Suppressor macrophage (primary cell): Measurements from ENCODE around the gene CCDC141.
A peak's percentile ranks its signal among the peaks of the same experiment; 100 is the strongest.

Experiments
- DNase-seq, 4 experiments: peaks; one replicate each; pipeline ENCODE4 v3.0.0-alpha.2; 2020 to 2022

Gene CCDC141

DNA sequence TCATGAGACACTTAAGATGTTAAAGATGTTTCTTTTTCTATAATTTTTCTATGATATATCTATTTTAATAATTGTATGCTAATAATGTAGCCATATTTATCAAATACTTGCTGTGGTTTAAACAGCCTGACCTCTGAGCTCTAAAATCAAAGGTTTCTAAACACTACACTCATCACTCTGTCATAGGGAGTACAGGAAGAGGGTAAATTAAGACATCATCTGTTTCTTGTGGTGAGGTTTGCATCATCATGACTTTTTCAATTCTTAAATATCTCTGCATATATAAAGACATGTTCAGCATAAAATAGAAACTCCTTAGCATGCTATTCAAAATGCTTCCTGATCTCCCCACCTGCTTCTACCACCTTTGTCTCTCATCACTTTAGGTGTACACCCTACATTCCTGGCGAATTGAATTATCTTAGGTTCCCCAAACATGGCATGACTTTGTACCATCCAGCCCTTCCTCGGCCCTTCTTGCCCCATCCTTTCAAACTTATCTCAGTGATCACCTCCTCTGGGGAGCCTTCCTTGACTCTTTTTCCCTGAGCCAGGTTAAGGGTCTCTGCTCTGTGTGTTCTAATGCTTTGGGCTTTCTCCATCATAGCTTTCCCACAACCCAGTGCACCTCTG, 137.4 kb downstream of the CCDC141 start:
- peak in 2 of 4 experiments; percentile 21 to 22 for DNase-seq

DNA sequence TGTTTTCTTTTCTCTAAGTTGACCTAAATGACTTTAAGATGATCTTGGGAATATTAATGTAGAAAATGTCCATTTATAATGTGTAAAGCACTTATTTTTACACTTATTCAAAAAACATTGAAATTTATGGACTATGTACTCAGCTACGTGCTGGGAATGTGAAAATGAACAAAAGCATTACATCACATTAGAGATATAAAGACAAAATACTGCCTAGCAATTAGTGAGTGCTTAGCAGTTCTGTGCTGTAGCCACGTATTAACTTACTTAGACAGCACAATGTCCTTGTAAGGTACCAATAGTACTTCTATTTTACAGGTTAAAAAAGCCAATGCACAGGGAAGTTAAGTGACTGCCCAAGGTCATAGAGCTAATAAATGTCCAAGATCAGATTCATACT, 138.9 kb downstream of the CCDC141 start:
- DNase-seq, result no peak

DNA sequence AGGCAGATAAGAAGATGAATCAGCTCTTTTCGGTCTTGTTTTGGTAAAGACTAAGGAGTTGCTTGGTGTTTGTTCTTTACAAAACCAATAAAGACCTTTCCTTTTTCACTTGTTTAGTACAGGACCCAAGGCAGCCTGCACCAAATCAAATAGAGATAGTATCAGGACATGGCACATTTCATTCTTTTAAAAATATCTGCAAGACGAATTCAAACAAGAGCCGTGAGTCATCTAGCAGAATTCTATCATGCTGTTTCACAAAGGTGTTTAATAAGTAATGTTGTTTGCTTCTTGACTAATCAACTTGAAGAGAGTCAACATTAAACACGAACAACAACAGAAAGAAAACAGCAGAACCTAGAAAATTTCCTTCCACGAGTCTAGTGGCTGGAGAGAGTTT, 139.9 kb downstream of the CCDC141 start:
- no peak for DNase-seq

DNA sequence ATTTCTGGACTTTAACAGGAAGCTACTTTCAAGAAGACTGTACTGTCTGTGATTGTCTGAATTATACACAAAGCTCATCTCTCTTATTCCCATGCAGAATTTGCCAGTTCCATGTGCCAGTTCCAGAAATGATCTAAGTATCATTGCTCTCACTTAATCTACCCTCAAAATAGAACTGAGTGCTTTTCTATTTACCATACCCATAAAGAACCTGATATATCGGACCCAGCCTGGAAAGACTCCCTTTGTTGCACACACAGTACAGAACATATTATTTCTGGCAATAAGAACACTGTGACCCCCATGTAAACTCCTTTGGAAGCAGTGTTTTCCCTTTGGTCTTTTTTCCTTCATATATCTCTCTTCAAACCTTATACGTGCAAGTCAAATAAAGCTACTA, 140.4 kb downstream of the CCDC141 start:
- no peak for DNase-seq

DNA sequence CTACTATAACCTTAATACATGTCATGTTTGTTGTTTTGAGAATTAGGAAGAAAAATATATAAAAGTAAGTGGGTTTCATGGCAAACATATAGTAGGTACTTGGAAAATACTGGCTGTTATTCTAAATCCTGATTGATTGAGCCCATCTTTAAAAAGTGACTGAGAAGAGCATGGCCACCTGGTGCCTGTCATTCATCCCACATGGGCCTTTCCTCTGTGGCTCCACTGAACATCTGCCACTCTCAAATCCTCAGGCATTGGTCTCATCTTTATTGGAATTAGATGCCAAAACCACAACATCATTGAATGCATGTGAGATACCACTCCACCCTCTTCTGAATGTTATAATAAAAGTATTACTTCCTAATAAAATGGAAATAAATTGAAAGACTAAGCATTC, 141.1 kb downstream of the CCDC141 start:
- DNase-seq, result no peak

DNA sequence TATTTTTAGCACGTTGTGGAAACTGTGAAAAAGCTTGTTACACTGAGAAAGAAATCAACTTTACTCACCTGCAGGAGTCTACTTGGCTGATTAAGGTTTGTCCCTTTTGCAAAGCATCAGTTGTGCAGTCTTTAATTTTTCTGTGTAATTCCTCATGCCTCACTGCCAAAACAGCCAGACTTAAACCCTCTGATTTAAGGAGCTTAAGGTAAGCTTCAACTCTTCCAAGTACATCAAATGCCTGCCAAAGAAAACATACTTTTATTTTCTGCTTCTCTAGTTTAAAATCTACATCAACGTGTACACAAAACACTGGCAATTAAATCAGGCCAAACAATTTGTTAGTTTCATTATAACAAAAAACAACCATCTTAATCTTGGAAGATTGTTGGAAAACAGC, 144.7 kb downstream of the CCDC141 start:
- DNase-seq, result no peak

DNA sequence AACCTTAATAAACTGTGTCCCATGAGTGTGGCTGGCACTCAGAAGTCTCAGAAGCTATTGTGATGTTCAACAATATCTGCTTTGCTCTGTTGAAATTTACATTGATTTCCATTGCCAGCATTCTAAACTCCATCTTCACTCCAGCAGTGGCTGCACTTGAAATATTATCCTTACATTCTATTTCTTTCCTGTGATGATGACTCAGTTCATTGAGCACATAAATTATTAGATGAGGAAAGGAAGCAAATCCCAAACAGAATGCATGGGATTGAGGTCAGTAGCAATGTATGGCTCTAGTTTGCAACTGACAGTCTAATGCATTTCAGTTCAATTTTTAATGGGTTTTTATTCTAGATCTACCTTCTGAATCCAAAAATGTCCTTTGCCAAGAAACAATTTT, 150.3 kb downstream of the CCDC141 start:
- DNase-seq, result no peak

DNA sequence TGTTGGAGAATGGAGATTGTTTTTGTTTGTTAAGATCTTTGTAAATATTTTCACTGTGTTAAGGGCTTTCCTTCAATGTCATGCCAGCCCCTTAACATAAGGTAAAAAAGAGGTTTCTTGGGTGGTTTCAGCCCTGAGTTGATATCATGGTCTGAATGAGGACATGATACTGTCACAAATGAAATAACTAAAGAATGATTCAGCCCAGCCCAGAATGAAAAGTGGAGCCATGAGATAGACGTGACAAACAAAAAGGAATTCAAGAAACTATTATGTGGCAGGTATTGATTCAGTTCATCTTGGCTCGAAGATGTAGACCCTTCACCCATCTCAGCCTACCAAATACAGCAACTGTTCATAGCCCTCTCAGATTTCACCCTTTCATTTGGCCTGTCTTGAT, 154.1 kb downstream of the CCDC141 start:
- DNase-seq, result no peak

DNA sequence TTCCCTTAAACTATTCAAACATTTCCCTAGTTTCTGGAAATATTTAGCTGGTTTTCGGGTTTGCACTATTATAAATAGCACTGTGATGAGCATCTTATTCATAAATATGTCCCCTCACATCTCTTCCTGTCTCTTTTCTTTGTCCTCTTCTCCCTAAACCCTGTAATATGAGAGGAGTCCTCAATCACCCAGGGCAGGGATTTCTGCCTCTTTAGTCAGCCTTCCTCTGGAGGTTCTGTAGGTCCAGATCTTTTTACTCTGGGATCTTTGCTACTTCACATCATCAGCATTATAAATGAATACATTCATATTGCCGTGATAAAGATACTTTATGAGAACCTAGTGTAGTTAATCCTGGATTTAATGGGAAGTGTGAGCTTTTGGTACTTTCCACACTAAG, 154.8 kb downstream of the CCDC141 start:
- no peak for DNase-seq

DNA sequence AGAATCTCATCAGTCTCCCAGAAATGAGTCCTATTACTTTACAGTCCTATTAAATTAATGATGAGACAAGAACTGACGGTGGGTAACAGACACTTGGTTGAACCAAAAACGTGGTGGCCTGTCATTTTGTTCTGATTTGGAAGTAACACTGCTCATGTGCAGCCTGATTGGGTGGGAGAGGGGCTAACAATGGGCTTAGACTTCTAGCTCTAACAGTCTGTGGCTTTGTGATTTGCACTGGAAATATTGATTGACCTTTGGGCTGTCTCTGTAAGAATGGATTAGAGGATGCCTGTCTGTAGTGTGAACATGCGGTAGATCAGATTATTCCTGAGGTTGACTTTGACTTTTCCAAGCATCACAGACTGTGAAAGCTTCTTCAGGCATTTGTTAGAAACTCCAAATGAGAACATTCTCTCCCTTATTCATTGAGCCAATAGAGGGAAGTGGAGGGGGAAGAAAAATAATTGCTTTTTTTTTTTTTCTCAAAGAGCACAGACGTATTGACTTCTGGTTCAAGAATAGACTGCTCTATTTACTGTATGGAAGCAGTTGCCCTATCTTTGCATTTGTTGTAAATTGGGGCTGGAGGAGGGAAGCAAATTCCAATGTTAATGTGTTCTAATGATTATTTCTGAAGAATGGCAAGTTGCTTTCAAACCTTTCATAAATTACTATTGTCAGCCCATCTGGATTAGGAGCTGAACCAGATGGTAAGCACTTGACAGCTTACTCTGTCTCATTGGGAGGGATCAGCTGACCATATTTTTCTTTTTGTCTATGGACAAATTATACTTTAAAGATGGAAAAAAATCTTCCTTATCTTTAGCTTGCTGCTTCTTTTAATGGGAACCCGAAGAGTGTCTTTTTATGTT, 156.9 kb downstream of the CCDC141 start:
- no peak for DNase-seq

DNA sequence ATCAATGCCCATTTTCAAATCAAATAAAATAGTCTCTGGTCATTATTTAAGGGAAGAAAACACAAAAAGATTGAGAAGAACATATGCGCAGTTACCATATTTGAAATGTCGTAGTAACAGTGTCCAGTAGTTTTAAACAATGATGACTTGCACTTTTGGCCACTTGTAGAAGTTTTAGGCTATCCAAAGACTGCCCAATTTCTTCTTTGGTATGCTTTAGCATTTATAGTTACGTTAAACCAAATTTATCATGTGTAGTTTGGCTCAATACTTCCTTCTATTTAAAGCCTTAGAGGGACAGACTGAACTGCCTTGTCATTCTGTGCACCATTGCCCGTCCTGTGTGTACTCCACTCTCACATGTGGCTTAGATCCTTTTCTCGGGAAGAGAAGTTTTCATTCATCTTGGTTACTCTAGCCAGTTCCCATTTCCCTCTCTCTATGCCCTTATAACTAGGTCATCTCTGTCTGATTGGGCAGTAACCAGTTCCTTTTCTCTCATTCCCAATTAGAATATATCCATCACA, 157.9 kb downstream of the CCDC141 start:
- DNase-seq, result peak in 3 of 4 experiments; percentile 3 to 7 (median 6)

DNA sequence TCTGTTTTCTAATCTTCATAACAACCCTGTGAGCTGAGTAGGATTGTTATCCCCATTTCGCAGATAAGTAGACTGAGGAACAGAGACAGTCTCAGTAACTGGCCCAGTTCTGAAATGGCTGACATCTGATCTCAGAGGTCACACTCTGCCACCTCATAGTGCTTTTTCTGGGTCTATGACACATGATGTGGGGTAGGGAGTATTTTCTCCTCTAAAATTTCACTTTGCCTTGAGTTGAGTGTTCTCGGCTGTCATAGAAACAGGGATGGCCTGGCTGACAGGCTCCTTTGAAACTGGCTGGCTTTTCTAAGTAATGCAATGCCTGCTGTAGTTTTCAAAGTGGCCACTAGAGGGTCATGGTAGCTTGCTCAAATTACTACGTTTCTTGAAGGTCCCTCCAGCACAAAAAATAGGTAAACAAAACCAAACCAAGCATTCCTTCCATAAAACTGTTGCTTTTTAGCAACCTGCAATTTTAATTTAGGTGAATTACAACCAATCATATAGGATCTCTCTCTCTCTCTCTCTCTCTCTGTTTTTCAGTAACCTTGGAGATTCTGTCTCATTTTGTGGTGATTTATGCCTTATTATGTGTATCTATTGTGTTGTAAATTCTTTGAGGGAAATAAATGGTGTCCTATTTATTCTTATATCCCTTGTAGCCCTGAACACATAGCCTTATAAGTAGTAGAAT, 158.5 kb downstream of the CCDC141 start:
- peak; percentile 68 to 83 (median 80) for DNase-seq

DNA sequence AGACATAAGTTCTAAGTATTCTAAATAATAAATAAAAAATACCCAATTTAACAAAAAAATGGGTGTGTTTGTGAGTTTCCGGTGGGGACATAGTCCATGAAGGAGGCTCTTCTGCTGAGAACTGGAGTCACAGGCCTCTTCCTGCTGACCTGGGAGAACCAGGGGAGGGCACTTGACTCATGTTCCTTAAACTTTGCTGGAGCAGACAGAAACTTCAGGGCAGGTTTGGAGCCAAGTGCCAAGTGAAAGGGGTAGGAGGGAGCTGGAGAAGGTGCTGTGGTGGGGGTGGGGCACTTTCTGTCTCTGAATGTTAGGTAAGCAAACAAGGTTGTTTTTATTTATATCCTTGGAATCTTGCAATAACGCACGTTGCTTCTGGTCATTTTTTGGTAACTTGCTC, 163.9 kb downstream of the CCDC141 start:
- DNase-seq, result no peak

DNA sequence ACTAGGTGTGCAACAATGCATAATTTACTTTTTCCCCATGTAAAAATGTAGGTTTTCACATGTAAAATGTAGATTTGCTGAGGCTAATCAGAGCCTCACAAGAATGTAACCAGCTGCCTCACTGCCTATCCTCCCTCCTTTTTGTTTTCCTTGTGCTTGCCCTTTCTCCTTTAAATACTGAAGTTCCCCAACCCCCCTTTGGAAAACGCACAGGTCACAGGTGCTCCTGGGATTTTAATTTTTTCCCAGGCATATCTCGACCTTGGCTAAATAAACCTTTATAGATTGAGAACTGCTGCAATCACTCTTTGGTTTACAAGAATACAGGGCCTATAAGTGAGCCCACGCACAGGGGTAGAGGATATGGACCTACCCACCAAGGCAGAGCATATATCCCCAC, 165.5 kb downstream of the CCDC141 start:
- DNase-seq, result no peak

DNA sequence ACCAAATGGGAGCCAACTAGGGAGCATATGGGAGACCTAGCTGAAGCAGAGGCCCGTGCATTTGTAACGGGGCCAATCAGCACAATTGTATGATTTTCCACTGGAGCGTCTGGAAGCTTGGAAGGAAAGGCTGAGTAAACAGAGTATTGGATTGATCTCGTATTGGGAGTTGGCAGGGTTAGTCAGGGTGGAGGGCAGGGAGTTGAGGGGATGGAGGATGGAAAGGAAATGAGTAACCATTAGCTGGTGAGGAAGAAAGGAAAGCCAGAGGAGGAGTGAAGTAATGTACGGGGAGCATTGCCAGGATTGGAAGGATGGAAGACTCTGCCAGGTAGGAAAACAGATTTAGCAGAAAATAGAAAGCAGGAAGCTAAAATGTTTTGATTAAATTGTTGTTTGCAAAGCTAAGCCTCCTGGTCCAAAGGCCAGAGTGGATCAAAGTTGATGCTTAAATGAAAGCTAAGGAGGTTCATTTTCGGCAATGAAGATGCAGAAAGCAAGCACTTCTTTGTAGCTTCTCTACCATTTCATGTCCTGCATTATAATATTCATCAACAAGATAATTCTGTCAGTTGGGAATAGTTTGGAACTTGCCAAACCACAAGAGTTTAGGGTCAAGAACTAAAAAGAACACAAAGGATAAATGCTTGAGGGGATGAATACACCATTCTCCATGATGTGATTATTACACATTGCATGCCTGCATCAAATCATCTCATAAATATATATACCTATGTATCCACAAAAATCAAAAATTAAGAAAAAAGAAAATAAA, 167.1 kb downstream of the CCDC141 start:
- no peak for DNase-seq

DNA sequence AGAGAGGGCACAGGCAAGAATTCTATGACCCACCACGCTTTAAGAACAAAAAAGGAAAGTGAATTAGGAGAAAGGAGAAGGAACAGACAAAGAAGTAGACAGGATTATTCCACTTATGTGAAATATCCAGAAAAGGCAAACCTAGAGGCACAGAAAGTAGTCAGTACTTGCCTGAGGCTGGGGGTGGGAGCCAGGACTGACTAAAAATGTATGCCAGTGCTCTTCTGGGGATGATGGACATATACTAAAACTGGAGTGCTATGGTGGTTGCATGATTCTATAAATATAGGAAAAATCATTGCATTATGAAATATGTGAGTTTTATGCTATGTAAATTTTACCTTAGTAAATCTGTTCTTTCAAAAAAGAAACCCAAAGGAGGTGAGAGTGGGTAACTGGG, 168.9 kb downstream of the CCDC141 start:
- DNase-seq, result no peak

DNA sequence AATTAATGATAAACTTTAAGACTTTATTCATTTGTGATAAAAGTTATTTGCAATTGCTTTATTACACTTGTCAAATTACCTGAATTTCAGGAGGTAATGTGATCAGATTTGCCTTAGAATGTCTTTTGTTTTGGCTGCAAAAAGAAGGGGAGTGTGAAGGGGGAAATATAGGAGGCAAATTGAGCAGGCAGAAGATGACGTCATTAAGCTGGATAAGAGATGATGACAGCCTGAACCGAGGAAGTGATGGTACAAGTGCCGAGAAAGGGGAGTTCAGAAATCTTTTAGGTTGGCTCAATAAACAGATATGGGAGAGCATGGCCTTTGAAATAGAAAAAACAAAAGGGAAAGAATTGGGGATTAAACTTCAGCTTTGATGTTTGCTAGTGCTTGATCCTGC, 169.7 kb downstream of the CCDC141 start:
- no peak for DNase-seq

DNA sequence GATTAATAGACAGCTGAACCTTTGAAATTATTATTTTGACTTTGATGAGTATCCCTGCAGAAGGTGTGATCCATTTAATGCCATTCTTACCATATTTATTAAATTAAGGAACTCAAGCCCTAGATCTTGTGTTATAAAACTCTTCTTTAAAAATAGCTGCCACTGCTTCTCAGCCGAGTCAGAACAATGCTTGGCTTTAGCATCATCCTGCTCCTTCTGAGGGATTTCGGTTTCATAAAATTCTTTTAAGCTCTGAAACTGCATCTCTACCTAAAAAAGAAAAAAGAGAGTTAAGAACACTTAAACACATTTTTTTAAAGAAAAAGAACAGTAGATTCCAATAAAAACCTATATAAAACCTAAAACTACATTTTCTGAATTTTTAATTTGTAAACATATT, 172.1 kb downstream of the CCDC141 start:
- DNase-seq, result no peak

DNA sequence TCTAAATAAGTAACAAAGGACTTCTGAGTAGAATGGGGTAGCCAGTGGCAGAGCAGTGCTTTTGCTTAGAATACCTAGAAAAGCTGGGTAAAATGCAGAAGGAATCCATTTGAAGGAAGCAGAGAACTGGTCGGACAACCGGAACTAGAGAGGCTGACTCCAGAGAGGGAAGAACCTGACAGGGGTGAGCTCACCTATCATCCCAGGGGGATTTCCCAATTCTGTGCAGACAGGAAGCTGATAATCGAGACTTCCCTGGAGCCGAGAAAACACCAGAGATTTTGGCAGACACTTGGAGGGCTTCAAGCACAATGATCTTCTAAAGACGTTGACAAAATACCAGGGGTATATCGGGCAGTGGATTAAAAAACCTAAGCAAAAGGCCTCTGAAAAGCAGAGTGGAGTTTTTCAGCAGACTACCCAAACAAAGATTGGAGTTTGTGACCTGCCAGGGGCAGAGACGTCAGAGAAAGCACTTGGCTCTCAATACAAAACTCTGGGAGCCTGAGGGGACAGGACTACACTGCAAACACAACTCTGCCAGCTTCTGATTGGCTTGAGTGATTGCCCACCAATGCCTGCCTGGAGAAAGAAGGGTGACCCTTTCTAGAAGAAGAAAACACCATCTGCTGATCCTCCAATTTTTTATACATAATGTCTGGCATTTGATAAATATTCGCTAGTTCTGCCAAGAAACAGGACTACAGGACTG, 175.3 kb downstream of the CCDC141 start:
- no peak for DNase-seq

DNA sequence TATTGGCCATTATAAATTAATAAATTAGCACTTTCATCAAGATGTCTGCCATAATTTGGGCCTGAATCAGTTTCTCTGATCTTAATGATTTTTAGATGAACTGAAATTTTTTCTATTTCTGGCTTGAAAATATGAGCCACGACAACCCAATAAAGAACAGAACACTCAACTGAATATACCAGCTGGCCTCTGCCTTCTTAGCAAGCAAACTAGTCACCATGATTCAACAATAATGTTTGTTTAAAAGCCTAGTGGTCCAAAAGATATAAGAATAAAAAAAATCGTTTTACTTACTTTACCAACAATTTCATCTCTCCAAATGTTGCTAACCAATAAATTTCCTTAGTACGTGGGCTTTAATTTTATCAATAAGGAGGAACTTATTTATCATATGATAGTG, 176.0 kb downstream of the CCDC141 start:
- no peak for DNase-seq

DNA sequence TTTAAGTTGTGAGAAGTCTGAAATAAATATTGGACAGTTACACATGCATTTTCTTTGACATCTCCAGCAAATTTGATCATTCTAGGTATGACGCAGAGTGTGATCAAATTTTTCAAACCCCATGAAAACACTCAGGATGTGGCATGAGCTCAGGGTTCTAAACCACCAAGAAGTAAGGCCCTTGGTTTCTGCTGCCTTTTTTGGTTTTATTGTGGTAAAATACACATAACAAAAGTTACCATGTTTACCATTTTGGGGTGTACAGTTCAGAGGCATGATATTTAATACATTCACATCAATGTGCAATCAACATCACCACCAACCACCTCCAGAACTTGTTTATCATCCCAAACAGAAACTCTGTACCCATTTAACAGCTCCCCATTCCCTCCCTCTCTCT, 178.4 kb downstream of the CCDC141 start:
- DNase-seq, result no peak

DNA sequence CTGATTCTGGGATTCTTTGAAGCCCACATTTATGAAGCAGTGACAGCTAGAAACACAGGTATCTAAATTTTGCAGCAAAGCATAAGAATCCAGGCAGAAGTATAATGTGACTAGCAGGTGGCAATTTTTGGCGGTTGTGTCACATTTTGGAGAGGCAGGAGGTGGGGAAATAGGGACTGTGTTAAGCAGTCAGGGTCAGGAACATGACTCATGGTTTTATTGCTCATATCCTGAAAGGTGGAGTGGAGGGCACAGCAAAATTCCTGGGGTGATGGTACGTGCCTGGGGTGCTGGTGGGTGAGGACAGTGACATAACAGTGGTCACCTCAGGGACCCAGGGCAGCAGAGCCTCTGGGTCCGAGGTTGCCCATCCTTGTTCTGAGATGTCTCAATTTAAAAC, 179.2 kb downstream of the CCDC141 start:
- DNase-seq, result no peak
